Endothelial cell of umbilical vein (primary cell): Measurements from ENCODE around the gene PTPN14. TPM values are rescaled to one million over a fixed set of nuclear protein-coding genes. Genes with fewer than 3 reads are reported as not detected.

Experiments used
- BruUV-seq: library from RNA; stranded (reverse); fragments of 400-500 nt; replicated peaks from 2 replicates; lab custom pipeline; 2021; lab: Mats Ljungman, UMichigan
- CTCF ChIA-PET: fragments of 300-600, 350-600 bp; sonication (Branson Sonifier 250); formaldehyde crosslinking; loops from one replicate; lab custom pipeline; 2021; ENCODE audit warnings: antibody characterized with exemption, inconsistent platforms; lab: Charles Lee
- POLR2A ChIA-PET: fragments of 300-600, 350-600 bp; sonication (Branson Sonifier 250); formaldehyde crosslinking; loops from one replicate; lab custom pipeline; 2021; ENCODE audit warnings: antibody characterized with exemption, inconsistent platforms; lab: Charles Lee
- DNase-seq: peaks from one replicate; pipeline ENCODE4 v3.0.0-alpha.2; 2011; ENCODE audit warnings: low read depth, low spot score
- FAIRE-seq: peaks from 2 replicates; lab custom pipeline; 2011; peaks lifted over from hg19 to GRCh38; lab: Jason Lieb, UNC
- H2AFZ ChIP-seq: 2 replicates; pipeline ENCODE4 v1.6.0; 2012; ENCODE audit warnings: low read depth, low read length, control low read depth, inconsistent platforms
- H3K27ac ChIP-seq: 2 replicates; pipeline ENCODE4 v1.5.1; 2011; ENCODE audit warnings: low read depth, mild to moderate bottlenecking, control low read depth, low read length, moderate library complexity; ENCODE audit not compliant: insufficient read depth
- H3K27me3 ChIP-seq, 2 experiments: 2 replicates each; pipeline versions ENCODE4 v1.6.0 to v1.6.1; 2011; ENCODE audit warnings: low read length in 2 of 2, mixed read lengths in 1 of 2; ENCODE audit not compliant: control insufficient read depth in 2 of 2, insufficient read depth in 2 of 2
- H3K36me3 ChIP-seq, 2 experiments: 2 replicates in 1 of 2; 3 replicates in 1 of 2; pipeline ENCODE4 v1.5.1; 2011; ENCODE audit warnings: low read length in 2 of 2, mild to moderate bottlenecking in 1 of 2, moderate library complexity in 1 of 2; ENCODE audit not compliant: control insufficient read depth in 2 of 2, insufficient read depth in 2 of 2; ENCODE audit errors: extremely low read depth in 1 of 2
- H3K4me1 ChIP-seq: 3 replicates; pipeline ENCODE4 v1.5.1; 2011; ENCODE audit warnings: mild to moderate bottlenecking, low read length; ENCODE audit not compliant: control insufficient read depth, insufficient read depth; ENCODE audit errors: extremely low read depth
- H3K4me2 ChIP-seq: 2 replicates; pipeline ENCODE4 v1.6.1; 2011; ENCODE audit warnings: low read length, control low read depth, mixed read lengths; ENCODE audit not compliant: insufficient read depth
- H3K4me3 ChIP-seq, 3 experiments: fragments of 200-600 bp in 1 of 3; sonication (generic), shearing (Covaris generic) in 1 of 3; replicated peaks in 1 of 3; 2 replicates each; pipeline ENCODE4 v1.5.1; 2011 to 2016; ENCODE audit warnings: control low read depth in 3 of 3, low read length in 3 of 3, mild to moderate bottlenecking in 2 of 3, inconsistent platforms in 1 of 3, low read depth in 1 of 3, moderate library complexity in 1 of 3; ENCODE audit not compliant: insufficient read depth in 1 of 3
- H3K79me2 ChIP-seq: 2 replicates; pipeline ENCODE4 v1.6.0; 2012; ENCODE audit warnings: low read length, inconsistent platforms; ENCODE audit not compliant: control insufficient read depth, insufficient read depth
- H3K9ac ChIP-seq: replicated peaks from 2 replicates; pipeline ENCODE3; 2011; ENCODE audit warnings: low read length, control low read depth; ENCODE audit not compliant: insufficient read depth; ENCODE audit errors: extremely low read depth
- H3K9me1 ChIP-seq: replicated peaks from 3 replicates; pipeline ENCODE4 v1.6.0; 2011; ENCODE audit warnings: mild to moderate bottlenecking, low read length; ENCODE audit not compliant: control insufficient read depth, insufficient read depth; ENCODE audit errors: extremely low read depth
- H3K9me3 ChIP-seq: replicated peaks from 2 replicates; pipeline ENCODE4 v1.5.1; 2012; ENCODE audit warnings: low read length, inconsistent platforms; ENCODE audit not compliant: control insufficient read depth, insufficient read depth
- H4K20me1 ChIP-seq: replicated peaks from 2 replicates; pipeline ENCODE3; 2011; ENCODE audit warnings: mild to moderate bottlenecking, low read length; ENCODE audit not compliant: control insufficient read depth, insufficient read depth; ENCODE audit errors: extremely low read depth
- CTCF ChIP-seq, 2 donors: IDR thresholded peaks; 1 replicate in 1 of 2; 2 replicates in 1 of 2; pipeline ENCODE4 v1.5.1; 2011; ENCODE audit warnings: low read length in 2 of 2, mild to moderate bottlenecking in 2 of 2, moderate library complexity in 2 of 2, control low read depth in 1 of 2, inconsistent platforms in 1 of 2, low read depth in 1 of 2; ENCODE audit not compliant: insufficient read depth in 1 of 2; ENCODE audit errors: extremely low read depth in 1 of 2
- JUN ChIP-seq: IDR thresholded peaks from 2 replicates; pipeline ENCODE4 v1.6.1; 2011; ENCODE audit warnings: borderline replicate concordance, low read depth; ENCODE audit not compliant: insufficient read length, insufficient read depth
- MAX ChIP-seq: IDR thresholded peaks from 2 replicates; pipeline ENCODE4 v1.6.1; 2011; ENCODE audit not compliant: insufficient read depth, insufficient read length
- dilution Hi-C: fragments of 300-500 bp; cut with MboI; formaldehyde crosslinking; loops from one replicate; pipeline ENCODE4 v1.15.0; 2019; ENCODE audit warnings: low sequenced_read_pairs; ENCODE audit not compliant: extremely low pct_ligation_motif_present
- intact Hi-C: fragments of 100-400 bp; cut with micrococcal nuclease; formaldehyde crosslinking; loops from one replicate; pipeline ENCODE4 v1.10.0; 2022
- polyA plus RNA-seq, 4 experiments: library from polyadenylated mRNA; depleted of rRNA in 3 of 4; stranded (reverse) in 3 of 4; unstranded in 1 of 4; fragments of >200 nt; gene quantifications; 2 replicates each; pipeline versions ENCODE4 v1.2.1 to v1.2.3, GENCODE V29; 2011 to 2012; ENCODE audit warnings: missing spikeins in 1 of 4
- total RNA-seq: library from RNA; stranded (reverse); gene quantifications from 2 replicates; pipeline ENCODE4 v1.2.3, GENCODE V29; 2021

PTPN14 gene
- total and polyA plus RNA-seq, 2 donors (not counting 3 experiments of a cell fraction or from before 2014, with no cell fraction given) = 18.5 to 93.0 TPM

- ChIA-PET POLR2A (no interaction called here), CTCF (no interaction called here)
- Histone ChIP-seq H4K20me1 (no peaks in the 10 kb centered on the region), H3K4me1 (no peaks in the 10 kb centered on the region), H3K9ac (no peak overlapping the region), H3K9me1 (no peaks in the 10 kb centered on the region), H3K27ac (no peak overlapping the region), H3K27me3 (no peaks in the 10 kb centered on the region), H3K9me3 (no peaks in the 10 kb centered on the region), H2AFZ (no peak overlapping the region), H3K4me2 (no peak overlapping the region), H3K36me3 (no peaks in the 10 kb centered on the region), H3K4me3 (no peak overlapping the region), H3K79me2 (no peaks in the 10 kb centered on the region)
- dilution Hi-C loops = no loop called here
- intact Hi-C loops = no loop called here
- no peak for DNase-seq
- BruUV-seq = no TSS peak
- no peak for TF ChIP-seq JUN
- no peak for TF ChIP-seq CTCF (IDR thresholded peaks at IDR 0.05; ENCODE audit: extremely low read depth in 1 of 2, insufficient read depth in 1 of 2, low read depth in 1 of 2, low read length in 2 of 2)
- TF ChIP-seq MAX = no peak
- FAIRE-seq = no peak
Observed at GRCh38 chr1:214305164-214305751, 246.1 kb downstream of the PTPN14 start.
